HG03571 (cell line): ENCODE data around the gene ANLN.
"Not testable (repeated sequence)": the region's sequence is repeated elsewhere in the genome, so short reads cannot be mapped to it uniquely, and the experiment has no call there.

Experiments used
- ATAC-seq: cut with Tn5 transposase; IDR thresholded peaks from one replicate; pipeline ENCODE4 v1.9.1; 2021; ENCODE audit not compliant: unreplicated experiment

ANLN gene

GRCh38 chr7:36464271-36464670 is 74.6 kb downstream of the ANLN start:
- no peak for ATAC-seq

GRCh38 chr7:36466001-36466400 is 76.3 kb downstream of the ANLN start:
- ATAC-seq: not testable (repeated sequence)

GRCh38 chr7:36468370-36469101 is 78.9 kb downstream of the ANLN start:
- ATAC-seq: no peak

- ATAC-seq: no peak
These were observed 79.6 kb downstream of the ANLN start for GRCh38 chr7:36469236-36469635.

GRCh38 chr7:36472141-36472729 is 82.6 kb downstream of the ANLN start:
- no peak for ATAC-seq

- ATAC-seq: no peak
These were observed 84.0 kb downstream of the ANLN start for GRCh38 chr7:36473454-36474282.

- no peak for ATAC-seq
These were observed 84.8 kb downstream of the ANLN start for GRCh38 chr7:36474283-36475010.

- ATAC-seq: no peak
These were observed 85.3 kb downstream of the ANLN start for GRCh38 chr7:36475011-36475342.

GRCh38 chr7:36475381-36475780 is 85.7 kb downstream of the ANLN start:
- ATAC-seq: no peak

GRCh38 chr7:36478745-36479144 is 89.1 kb downstream of the ANLN start:
- no peak for ATAC-seq

GRCh38 chr7:36483853-36484252 is 94.2 kb downstream of the ANLN start:
- ATAC-seq: not testable (repeated sequence)

- no peak for ATAC-seq
These were observed 94.6 kb downstream of the ANLN start for GRCh38 chr7:36484265-36484664.

GRCh38 chr7:36486336-36486735 is 96.7 kb downstream of the ANLN start:
- ATAC-seq: no peak

- ATAC-seq: no peak
These were observed 98.2 kb downstream of the ANLN start for GRCh38 chr7:36487756-36488336.

GRCh38 chr7:36488672-36489071 is 99.0 kb downstream of the ANLN start:
- not testable (repeated sequence) for ATAC-seq

- no peak for ATAC-seq
These were observed 100.8 kb downstream of the ANLN start for GRCh38 chr7:36490419-36490830.

GRCh38 chr7:36491317-36491716 is 101.7 kb downstream of the ANLN start:
- ATAC-seq: no peak

GRCh38 chr7:36496576-36496975 is 106.9 kb downstream of the ANLN start:
- ATAC-seq: no peak

GRCh38 chr7:36497176-36497575 is 107.5 kb downstream of the ANLN start:
- ATAC-seq: not testable (repeated sequence)

GRCh38 chr7:36497775-36498174 is 108.1 kb downstream of the ANLN start:
- no peak for ATAC-seq
